Measurements from ENCODE around the gene COX6B2.

Gene COX6B2

DNA sequence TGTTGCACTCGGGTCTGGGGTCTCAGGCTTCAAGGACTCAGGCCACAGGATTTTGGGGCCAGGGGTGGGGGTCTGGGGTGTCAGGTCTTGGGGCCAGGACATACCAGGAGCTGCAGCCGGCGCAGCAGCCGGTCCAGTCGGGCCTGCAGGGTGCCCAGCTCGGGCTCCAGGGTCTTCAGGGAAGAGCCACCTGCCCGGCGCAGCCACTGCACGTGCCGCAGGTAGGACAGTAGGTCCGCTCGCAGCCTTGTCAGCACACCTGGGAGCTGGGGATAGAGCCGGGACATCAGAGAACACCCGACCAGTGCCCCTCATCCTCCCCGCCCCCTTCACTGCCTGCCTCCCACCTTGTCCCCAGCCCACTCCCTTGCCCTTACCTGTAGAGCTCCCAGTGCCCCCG is 13.6 kb upstream of the COX6B2 start:
- H3K9me3 ChIP-seq (ENCODE audit: insufficient read depth, low read depth, low read length) = no peaks in the 10 kb centered on the region
- no peak overlapping the region for H3K4me3 ChIP-seq (ENCODE audit: low read length)
- no peaks in the 10 kb centered on the region for H3K36me3 ChIP-seq (ENCODE audit: insufficient read depth, low read depth, low read length)
- no peak overlapping the region for H3K27ac ChIP-seq (ENCODE audit: low read length)
- H3K9ac ChIP-seq (ENCODE audit: low read depth, low read length) = no peak overlapping the region
- H3K27me3 ChIP-seq (ENCODE audit: insufficient read depth, low read length) = peaks cover 67% of the 10 kb centered on the region
- H3K4me1 ChIP-seq (ENCODE audit: insufficient read depth, low read length) = peaks cover 4% of the 10 kb centered on the region

DNA sequence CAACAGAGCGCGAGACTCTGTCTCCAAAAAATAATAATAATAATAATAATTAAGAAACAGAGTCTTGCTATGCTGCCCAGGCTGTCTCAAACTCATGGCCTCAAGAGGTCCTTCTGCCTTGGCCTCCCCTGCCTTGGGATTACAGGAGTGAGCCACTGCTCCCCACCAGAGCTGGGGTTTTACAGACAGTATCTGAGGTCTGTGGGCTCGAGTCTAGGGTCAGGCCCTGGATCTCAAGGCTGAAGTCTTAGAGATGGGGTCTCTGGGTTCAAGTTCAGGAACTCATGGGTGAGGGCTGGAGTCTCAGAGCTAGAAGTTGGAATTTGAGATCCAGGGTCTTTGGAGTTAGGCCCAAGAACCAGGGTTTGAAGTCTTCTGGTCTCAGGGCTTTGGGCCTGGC is 12.3 kb upstream of the COX6B2 start:
- Histone ChIP-seq H3K4me3 (ENCODE audit: low read length) (no peak overlapping the region), H3K36me3 (ENCODE audit: insufficient read depth, low read depth, low read length) (no peaks in the 10 kb centered on the region), H3K9ac (ENCODE audit: low read depth, low read length) (no peak overlapping the region), H3K4me1 (ENCODE audit: insufficient read depth, low read length) (peaks cover 4% of the 10 kb centered on the region), H3K27me3 (ENCODE audit: insufficient read depth, low read length) (peaks cover 55% of the 10 kb centered on the region), H3K9me3 (ENCODE audit: insufficient read depth, low read depth, low read length) (no peaks in the 10 kb centered on the region), H3K27ac (ENCODE audit: low read length) (no peak overlapping the region)

DNA sequence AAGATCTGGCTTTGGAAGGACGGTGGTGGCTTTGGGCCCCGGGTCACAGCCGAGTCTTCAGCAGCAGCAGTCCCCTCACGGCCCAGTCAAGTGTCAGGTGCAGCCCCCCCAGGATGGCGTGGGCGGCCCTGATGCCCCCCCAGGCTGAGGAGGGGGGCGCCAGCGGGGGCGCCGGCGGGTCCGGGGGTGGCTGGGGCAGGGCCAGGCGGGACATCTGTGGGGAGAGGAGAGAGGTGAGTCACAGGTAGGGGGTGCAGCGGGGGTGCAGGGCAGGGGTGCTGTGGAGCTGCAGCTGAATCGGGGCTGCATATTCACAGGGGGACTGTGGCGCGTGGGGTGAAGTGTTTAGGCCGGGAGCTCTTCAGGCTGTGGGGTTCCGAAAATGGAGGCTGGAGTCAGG is 11.4 kb upstream of the COX6B2 start:
- no peak overlapping the region for H3K9ac ChIP-seq (ENCODE audit: low read depth, low read length)
- H3K9me3 ChIP-seq (ENCODE audit: insufficient read depth, low read depth, low read length) = no peaks in the 10 kb centered on the region
- no peaks in the 10 kb centered on the region for H3K36me3 ChIP-seq (ENCODE audit: insufficient read depth, low read depth, low read length)
- peaks cover 4% of the 10 kb centered on the region for H3K4me1 ChIP-seq (ENCODE audit: insufficient read depth, low read length)
- H3K4me3 ChIP-seq (ENCODE audit: low read length) = no peak overlapping the region
- peaks cover 47% of the 10 kb centered on the region for H3K27me3 ChIP-seq (ENCODE audit: insufficient read depth, low read length)
- no peak overlapping the region for H3K27ac ChIP-seq (ENCODE audit: low read length)

DNA sequence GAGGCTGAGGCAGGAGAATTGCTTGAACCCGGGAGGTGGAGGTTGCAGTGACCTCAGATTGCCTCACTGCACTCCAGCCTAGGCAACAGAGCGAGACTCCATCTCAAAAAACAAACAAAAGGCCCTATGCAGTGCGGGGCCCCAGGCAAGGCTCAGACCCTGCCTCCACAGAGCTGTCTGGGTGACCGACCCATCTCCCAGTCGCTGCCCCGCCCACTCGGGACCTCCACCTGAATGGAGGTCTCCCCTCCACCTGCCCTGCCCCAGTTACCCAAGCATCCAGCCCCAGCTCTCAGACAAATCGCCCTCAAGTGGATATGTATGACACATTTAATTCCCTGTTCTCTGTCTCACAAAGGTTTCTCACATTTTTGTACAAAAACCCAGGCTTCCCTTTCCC is 10.7 kb upstream of the COX6B2 start:
- Histone ChIP-seq H3K36me3 (ENCODE audit: insufficient read depth, low read depth, low read length) (no peaks in the 10 kb centered on the region), H3K4me3 (ENCODE audit: low read length) (no peak overlapping the region), H3K9me3 (ENCODE audit: insufficient read depth, low read depth, low read length) (no peaks in the 10 kb centered on the region), H3K27me3 (ENCODE audit: insufficient read depth, low read length) (peaks cover 41% of the 10 kb centered on the region), H3K27ac (ENCODE audit: low read length) (no peak overlapping the region), H3K4me1 (ENCODE audit: insufficient read depth, low read length) (no peaks in the 10 kb centered on the region; the same call in 1 of the 2 replicates), H3K9ac (ENCODE audit: low read depth, low read length) (no peak overlapping the region)

DNA sequence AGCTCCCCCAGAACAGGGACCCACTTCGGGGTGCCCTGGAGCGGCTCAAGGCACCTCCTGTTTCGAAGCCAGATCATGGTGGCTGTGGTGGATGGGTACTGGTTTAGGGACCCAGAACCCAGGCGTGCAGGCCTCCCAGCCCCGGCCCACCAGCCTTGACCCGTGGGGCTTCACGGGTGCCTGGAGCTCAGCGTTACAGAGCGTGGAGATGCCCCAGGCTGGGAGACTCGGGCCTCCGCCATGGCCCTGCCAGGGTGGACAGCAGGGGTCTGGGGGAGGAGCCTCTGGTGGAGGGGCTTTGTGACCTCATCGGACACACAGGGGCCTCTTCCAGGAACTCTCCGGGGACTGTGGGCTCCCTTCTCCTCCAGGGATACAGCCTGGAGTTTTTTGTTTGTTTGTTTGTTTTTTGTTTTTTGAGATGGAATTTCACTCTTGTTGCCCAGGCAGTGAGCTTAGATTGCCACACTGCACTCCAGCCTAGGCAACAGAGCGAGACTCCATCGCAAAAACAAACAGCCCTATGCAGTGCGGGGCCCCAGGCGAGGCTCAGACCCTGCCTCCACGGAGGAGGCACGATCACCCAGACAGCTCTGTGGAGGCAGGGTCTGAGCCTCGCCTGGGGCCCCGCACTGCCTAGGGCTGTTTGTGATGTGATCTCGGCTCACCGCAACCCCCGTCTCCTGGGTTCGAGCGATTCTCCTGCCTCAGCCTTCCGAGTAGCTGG is 8.6 kb upstream of the COX6B2 start, which contains the start of gene GARIN5B:
Gene GARIN5B (minus strand): TSS at position 271 of the 727 bp plus-strand sequence. CDS start 194 bp downstream, at position 77.
- peaks cover 30% of the 10 kb centered on the region for H3K27me3 ChIP-seq (ENCODE audit: insufficient read depth, low read length)
- H3K36me3 ChIP-seq (ENCODE audit: insufficient read depth, low read depth, low read length) = no peaks in the 10 kb centered on the region
- H3K4me1 ChIP-seq (ENCODE audit: insufficient read depth, low read length) = no peaks in the 10 kb centered on the region
- no peak within 1 kb of the TSS for H3K4me3 ChIP-seq (ENCODE audit: low read length)
- no peak within 1 kb of the TSS for H3K9ac ChIP-seq (ENCODE audit: low read depth, low read length)
- H3K9me3 ChIP-seq (ENCODE audit: insufficient read depth, low read depth, low read length) = no peaks in the 10 kb centered on the region
- no peak within 1 kb of the TSS for H3K27ac ChIP-seq (ENCODE audit: low read length)

DNA sequence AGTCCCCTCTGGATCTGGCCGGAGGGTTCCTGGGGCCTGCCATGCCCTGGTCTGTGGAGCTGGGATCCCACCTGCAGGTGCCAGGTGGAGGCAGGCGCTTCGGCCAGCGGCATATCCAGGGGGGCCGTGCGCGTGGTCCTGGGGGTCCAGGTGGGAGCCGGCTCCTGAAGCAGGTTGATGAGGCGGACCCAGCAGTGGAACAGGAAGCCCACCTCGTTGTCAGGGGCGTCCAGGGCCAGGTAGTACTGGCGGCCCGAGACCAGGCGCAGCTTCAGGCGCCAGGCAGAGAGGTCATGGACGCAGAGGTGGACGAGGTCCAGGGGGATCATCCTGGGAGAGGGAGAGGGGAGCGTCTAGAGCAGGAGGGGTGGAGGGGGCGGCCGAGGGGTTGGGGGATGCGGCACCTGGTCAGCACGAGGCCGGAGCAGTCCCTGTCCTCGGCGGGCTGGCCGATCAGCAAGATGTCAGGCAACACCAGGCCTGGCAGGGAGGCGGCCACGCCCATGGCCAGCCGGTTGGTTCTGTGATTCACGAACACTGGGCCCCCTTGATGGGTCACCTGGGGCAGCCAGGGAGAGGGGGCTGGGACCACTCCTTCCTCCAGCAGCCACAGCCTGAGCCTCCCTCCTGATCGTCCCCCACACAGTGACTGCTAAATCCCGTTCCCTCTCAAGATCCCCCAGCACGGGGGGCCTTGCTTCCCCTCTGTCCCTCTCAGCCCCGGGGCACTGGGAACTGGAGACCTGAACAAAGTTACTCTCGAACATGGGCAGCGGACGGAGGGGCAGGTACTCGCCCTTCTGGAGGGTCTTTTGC is 7.9 kb upstream of the COX6B2 start:
- no peaks in the 10 kb centered on the region for H3K9me3 ChIP-seq (ENCODE audit: insufficient read depth, low read depth, low read length)
- no peaks in the 10 kb centered on the region for H3K36me3 ChIP-seq (ENCODE audit: insufficient read depth, low read depth, low read length)
- H3K4me1 ChIP-seq (ENCODE audit: insufficient read depth, low read length) = no peaks in the 10 kb centered on the region
- H3K27me3 ChIP-seq (ENCODE audit: insufficient read depth, low read length) = peaks cover 28% of the 10 kb centered on the region
- no peak overlapping the region for H3K9ac ChIP-seq (ENCODE audit: low read depth, low read length)
- no peak overlapping the region for H3K4me3 ChIP-seq (ENCODE audit: low read length)
- H3K27ac ChIP-seq (ENCODE audit: low read length) = no peak overlapping the region

DNA sequence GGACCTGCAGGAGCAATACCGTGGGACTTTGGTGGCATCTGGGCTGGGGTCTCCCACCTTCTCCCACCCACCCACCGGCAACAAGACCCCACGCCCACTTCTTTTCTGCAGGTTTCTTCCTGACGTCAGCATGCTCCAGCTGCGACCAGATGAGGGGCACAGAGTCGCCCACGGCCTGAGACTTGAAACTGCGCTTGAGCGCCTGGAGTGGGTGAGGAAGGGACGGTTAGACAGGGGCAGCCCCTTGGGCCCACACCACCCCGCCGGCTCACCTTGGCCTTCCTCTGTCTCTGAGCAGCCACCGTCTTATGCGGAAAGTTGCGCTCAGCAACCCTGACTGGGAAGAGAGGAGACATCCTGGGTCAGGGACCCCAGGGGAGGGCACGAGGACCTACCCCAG is 6.4 kb upstream of the COX6B2 start:
- Histone ChIP-seq H3K27ac (ENCODE audit: low read length) (no peak overlapping the region), H3K9me3 (ENCODE audit: insufficient read depth, low read depth, low read length) (no peaks in the 10 kb centered on the region), H3K36me3 (ENCODE audit: insufficient read depth, low read depth, low read length) (no peaks in the 10 kb centered on the region)

DNA sequence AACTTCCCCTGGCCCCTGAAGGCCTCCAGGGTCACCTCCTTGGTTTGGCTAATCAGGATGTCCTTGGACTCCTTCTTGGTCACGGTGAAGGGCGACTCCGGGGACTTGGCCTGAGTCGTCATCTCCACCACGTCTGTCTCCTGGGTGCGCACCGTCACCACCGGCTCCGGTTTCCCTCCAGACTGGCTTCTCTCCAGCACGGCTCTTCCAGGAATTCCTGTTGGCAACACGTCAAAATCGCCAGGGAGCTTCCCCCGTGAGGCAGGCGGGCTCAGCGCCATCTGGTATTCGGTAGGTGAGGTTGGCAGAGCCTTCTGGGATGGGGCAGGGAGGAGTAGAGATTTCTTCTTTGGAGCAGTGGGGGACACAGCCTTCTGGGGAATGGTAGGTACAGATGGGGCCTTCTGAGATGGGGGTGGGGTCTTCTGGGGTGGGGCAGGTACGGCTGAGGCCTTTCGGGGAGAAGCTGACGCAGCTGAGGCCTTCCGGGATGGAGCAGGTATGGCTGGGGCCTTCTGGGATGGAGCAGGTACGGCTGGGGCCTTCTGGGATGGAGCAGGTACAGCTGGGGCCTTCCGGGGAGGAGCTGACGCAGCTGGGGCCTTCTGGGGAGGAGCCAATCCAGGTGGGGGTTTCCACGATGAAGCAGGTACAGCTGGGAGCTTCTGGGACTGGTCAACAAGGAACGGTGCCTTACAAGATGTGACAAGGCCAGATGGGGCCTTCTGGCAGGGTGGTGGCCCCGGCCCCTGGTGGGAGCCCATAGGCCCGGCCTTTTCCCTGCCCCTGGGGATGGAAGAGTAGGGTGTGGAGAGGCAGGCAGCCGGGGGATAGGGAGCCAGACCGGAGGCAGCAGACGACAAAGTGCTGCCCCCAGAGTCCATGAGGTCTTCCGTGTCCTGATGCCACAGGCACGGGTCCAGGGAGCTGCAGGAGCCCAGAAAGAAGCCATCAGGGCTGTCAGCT is 4.7 kb upstream of the COX6B2 start:
- H3K4me3 ChIP-seq (ENCODE audit: low read length) = no peak overlapping the region
- H3K9me3 ChIP-seq (ENCODE audit: insufficient read depth, low read depth, low read length) = no peaks in the 10 kb centered on the region
- no peak overlapping the region for H3K9ac ChIP-seq (ENCODE audit: low read depth, low read length)
- H3K27ac ChIP-seq (ENCODE audit: low read length) = no peak overlapping the region
- H3K27me3 ChIP-seq (ENCODE audit: insufficient read depth, low read length) = peaks cover 47% of the 10 kb centered on the region
- no peaks in the 10 kb centered on the region for H3K4me1 ChIP-seq (ENCODE audit: insufficient read depth, low read length)
- no peaks in the 10 kb centered on the region for H3K36me3 ChIP-seq (ENCODE audit: insufficient read depth, low read depth, low read length)

More for the DNA sequence above, 6.4 kb upstream of the COX6B2 start:
- Histone ChIP-seq H3K4me1 (ENCODE audit: insufficient read depth, low read length) (no peaks in the 10 kb centered on the region), H3K4me3 (ENCODE audit: low read length) (no peak overlapping the region), H3K27me3 (ENCODE audit: insufficient read depth, low read length) (peaks cover 38% of the 10 kb centered on the region), H3K9ac (ENCODE audit: low read depth, low read length) (no peak overlapping the region)

DNA sequence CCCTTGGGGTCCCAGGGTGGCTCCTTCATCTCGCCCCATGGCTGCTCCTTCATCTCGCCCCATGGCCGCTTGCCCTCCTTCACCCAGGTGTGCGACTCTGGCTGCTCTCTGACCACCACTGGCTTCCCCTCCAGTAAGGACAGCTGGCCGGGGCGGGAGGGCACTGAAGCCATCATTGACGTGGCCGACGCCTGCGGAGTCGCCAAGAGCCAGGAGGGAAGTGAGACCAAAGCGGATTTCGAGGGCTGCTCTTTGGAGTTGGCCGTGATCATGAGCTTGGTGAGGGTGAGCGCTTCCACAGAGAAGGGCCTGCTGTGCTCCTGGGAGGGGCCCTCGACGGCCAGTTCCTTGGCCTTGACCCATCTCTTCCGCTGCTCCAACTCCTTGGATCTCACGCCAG is 4.0 kb upstream of the COX6B2 start:
- Histone ChIP-seq H3K4me3 (ENCODE audit: low read length) (no peak overlapping the region), H3K9me3 (ENCODE audit: insufficient read depth, low read depth, low read length) (no peaks in the 10 kb centered on the region), H3K9ac (ENCODE audit: low read depth, low read length) (no peak overlapping the region), H3K27me3 (ENCODE audit: insufficient read depth, low read length) (peaks cover 50% of the 10 kb centered on the region), H3K27ac (ENCODE audit: low read length) (no peak overlapping the region), H3K36me3 (ENCODE audit: insufficient read depth, low read depth, low read length) (no peaks in the 10 kb centered on the region), H3K4me1 (ENCODE audit: insufficient read depth, low read length) (no peaks in the 10 kb centered on the region)

DNA sequence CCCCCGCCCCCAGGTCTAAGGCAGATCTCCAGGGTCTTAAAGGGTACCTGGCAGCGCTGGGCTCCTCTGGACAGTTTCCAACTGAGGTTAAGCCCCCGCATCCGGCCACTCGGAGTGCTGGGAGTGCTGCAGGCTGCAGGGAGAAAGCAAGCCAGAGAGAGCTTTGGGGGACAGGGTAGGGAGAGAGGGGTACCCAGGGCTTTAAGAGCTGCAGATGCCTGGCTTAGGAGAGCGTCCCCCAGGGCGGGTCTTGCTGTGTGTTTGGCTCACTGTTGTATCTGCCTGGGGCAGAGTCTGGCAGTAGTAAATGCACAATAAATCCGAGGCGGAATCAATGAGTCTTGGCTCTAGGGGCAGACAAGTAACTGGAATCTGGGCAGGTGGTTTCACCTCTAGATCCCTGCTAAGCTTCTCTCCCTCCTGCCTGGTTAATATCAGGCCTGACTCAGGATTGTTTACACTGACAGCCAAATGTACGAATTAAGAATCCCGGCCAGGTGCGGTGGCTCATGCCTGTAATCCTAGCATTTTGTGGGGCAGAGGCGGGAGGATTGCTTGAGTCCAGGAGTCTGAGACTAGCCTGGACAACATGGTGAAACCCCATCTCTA is 798 bp upstream of the COX6B2 start:
- H3K27ac ChIP-seq (ENCODE audit: low read length) = no peak overlapping the region

More for the DNA sequence above, 798 bp upstream of the COX6B2 start:
- Histone ChIP-seq H3K9me3 (ENCODE audit: insufficient read depth, low read depth, low read length) (no peaks in the 10 kb centered on the region), H3K9ac (ENCODE audit: low read depth, low read length) (no peak overlapping the region), H3K36me3 (ENCODE audit: insufficient read depth, low read depth, low read length) (no peaks in the 10 kb centered on the region), H3K27me3 (ENCODE audit: insufficient read depth, low read length) (peaks cover 81% of the 10 kb centered on the region), H3K4me1 (ENCODE audit: insufficient read depth, low read length) (no peaks in the 10 kb centered on the region; the same call in 1 of the 2 replicates), H3K4me3 (ENCODE audit: low read length) (no peak overlapping the region)
